Measurements from ENCODE around the gene SOX1.

SOX1 gene

GRCh38 chr13:112096959-112097358 is 30.0 kb downstream of the SOX1 start:
- no peak for DNase-seq (ENCODE audit: low read depth)
- no peak for TF ChIP-seq CTCF (conservative IDR thresholded peaks at IDR 0.05; ENCODE audit: control insufficient read depth, insufficient read depth, low read depth, low read length)
- no peak overlapping the region for H3K4me3 ChIP-seq (ENCODE audit: control insufficient read depth, low read depth, low read length)

- no peak for DNase-seq (ENCODE audit: low read depth)
- no peak for TF ChIP-seq CTCF (conservative IDR thresholded peaks at IDR 0.05; ENCODE audit: control insufficient read depth, insufficient read depth, low read depth, low read length)
- H3K4me3 ChIP-seq (ENCODE audit: control insufficient read depth, low read depth, low read length) = no peak overlapping the region
Measured at GRCh38 chr13:112097770-112098169, 30.8 kb downstream of the SOX1 start.

GRCh38 chr13:112098699-112099098 is 31.8 kb downstream of the SOX1 start:
- no peak for TF ChIP-seq CTCF (conservative IDR thresholded peaks at IDR 0.05; ENCODE audit: control insufficient read depth, insufficient read depth, low read depth, low read length)

GRCh38 chr13:112101360-112101930 is 34.5 kb downstream of the SOX1 start:
- TF ChIP-seq CTCF (conservative IDR thresholded peaks at IDR 0.05; ENCODE audit: control insufficient read depth, insufficient read depth, low read depth, low read length) = no peak
- no peak overlapping the region for H3K4me3 ChIP-seq (ENCODE audit: control insufficient read depth, low read depth, low read length)
- DNase-seq (ENCODE audit: low read depth) = no peak

More at GRCh38 chr13:112098699-112099098, 31.8 kb downstream of the SOX1 start:
- DNase-seq (ENCODE audit: low read depth) = no peak
- H3K4me3 ChIP-seq (ENCODE audit: control insufficient read depth, low read depth, low read length) = no peak overlapping the region

- no peak for DNase-seq (ENCODE audit: low read depth)
- TF ChIP-seq CTCF (conservative IDR thresholded peaks at IDR 0.05; ENCODE audit: control insufficient read depth, insufficient read depth, low read depth, low read length) = no peak
- no peak overlapping the region for H3K4me3 ChIP-seq (ENCODE audit: control insufficient read depth, low read depth, low read length)
Measured at GRCh38 chr13:112102243-112102642, 35.3 kb downstream of the SOX1 start.

GRCh38 chr13:112103260-112103838 is 36.4 kb downstream of the SOX1 start:
- no peak overlapping the region for H3K4me3 ChIP-seq (ENCODE audit: control insufficient read depth, low read depth, low read length)
- no peak for TF ChIP-seq CTCF (conservative IDR thresholded peaks at IDR 0.05; ENCODE audit: control insufficient read depth, insufficient read depth, low read depth, low read length)

More at GRCh38 chr13:112103260-112103838, 36.4 kb downstream of the SOX1 start:
- DNase-seq (ENCODE audit: low read depth) = no peak

Data from fibroblast of mammary gland (primary cell).